ENCODE results near the gene BOC. TPM values are rescaled to one million over a fixed set of nuclear protein-coding genes. Genes with fewer than 3 reads are reported as not detected.
A peak's percentile ranks its signal among the peaks of the same experiment; 100 is the strongest.

The BOC gene
- total and polyA plus RNA-seq, 2 experiments from 2014 or later, result 2.1 to 4.1 TPM

- H3K4me1 Mint-ChIP-seq, result peaks cover 19% of the 10 kb centered on the region; the same call in 2 of the 3 replicates
- Histone ChIP-seq H3K27ac (ENCODE audit: low read depth) (no peak overlapping the region), H3K4me1 (ENCODE audit: insufficient read depth) (no peaks in the 10 kb centered on the region), H2AFZ (peak overlapping the region; percentile 15; the same call in 1 of the 2 replicates), H3F3A (replicated peaks; ENCODE audit: low read depth) (no peaks in the 10 kb centered on the region), H3K4me2 (no peak overlapping the region), H3K36me3 (ENCODE audit: insufficient read depth) (no peaks in the 10 kb centered on the region), H4K20me1 (replicated peaks; ENCODE audit: insufficient read depth) (no peaks in the 10 kb centered on the region), H3K9me2 (ENCODE audit: insufficient read depth) (no peaks in the 10 kb centered on the region), H3K4me3 (no peak overlapping the region), H3K79me2 (replicated peaks; ENCODE audit: insufficient read depth) (no peaks in the 10 kb centered on the region), H3K27me3 (ENCODE audit: insufficient read depth) (no peaks in the 10 kb centered on the region)
- H3K27me3 Mint-ChIP-seq (ENCODE audit: insufficient read depth, low read depth, poor library complexity), result peaks cover 2% of the 10 kb centered on the region
- peak; percentile 79 for ATAC-seq
- no peak overlapping the region; the same call in 1 of the 2 replicates for H3K27ac Mint-ChIP-seq
- H3K36me3 Mint-ChIP-seq (ENCODE audit: low read depth), result no peaks in the 10 kb centered on the region
- no peak for DNase-seq (ENCODE audit: low spot score)
- H3K9me3 Mint-ChIP-seq, result peaks cover 5% of the 10 kb centered on the region; the same call in 2 of the 3 replicates
- TF ChIP-seq ZNF462 (CRISPR knock-in tag; IDR thresholded peaks at IDR 0.05) (no peak), ZNF331 (CRISPR knock-in tag; IDR thresholded peaks at IDR 0.05; ENCODE audit: low read depth) (no peak), REST (IDR thresholded peaks at IDR 0.05; ENCODE audit: unreplicated experiment) (no peak), ETS1 (IDR thresholded peaks at IDR 0.05) (no peak), ZNF114 (CRISPR knock-in tag; IDR thresholded peaks at IDR 0.05) (no peak), CREB1 (CRISPR knock-in tag; IDR thresholded peaks at IDR 0.05; ENCODE audit: low read depth) (no peak), EZH2phosphoT487 (IDR thresholded peaks at IDR 0.05; ENCODE audit: unreplicated experiment) (no peak), JUNB (IDR thresholded peaks at IDR 0.05; ENCODE audit: unreplicated experiment) (no peak), CTCF (conservative IDR thresholded peaks at IDR 0.05; ENCODE audit: low read depth in 2 of 2) (no peak), STAT1 (IDR thresholded peaks at IDR 0.05; ENCODE audit: unreplicated experiment) (no peak), EZH2 (IDR thresholded peaks at IDR 0.05; ENCODE audit: low read depth, unreplicated experiment) (no peak), NANOG (IDR thresholded peaks at IDR 0.05; ENCODE audit: borderline replicate concordance) (no peak), POLR2AphosphoS5 (IDR thresholded peaks at IDR 0.05; ENCODE audit: low read depth) (no peak)
- no peak overlapping the region for H3K4me3 Mint-ChIP-seq
Measured at GRCh38 chr3:113193288-113193687, 18.1 kb upstream of the BOC start.
